HepG2 (cell line): ENCODE results near the gene STMN1. TPM values are rescaled to one million over a fixed set of nuclear protein-coding genes. Genes with fewer than 3 reads are reported as not detected.
A peak's percentile ranks its signal among the peaks of the same experiment; 100 is the strongest.

Experiments
- BATF2 ChIP-seq: sonication (generic); formaldehyde crosslinking; IDR thresholded peaks from 2 replicates; pipeline ENCODE4 v1.8.0; 2022; ENCODE audit warnings: mild to moderate bottlenecking, missing genetic modification reagents, moderate library complexity
- DMAP1 ChIP-seq: IDR thresholded peaks from 2 replicates; pipeline ENCODE4 v1.6.1; 2016
- DNMT1 ChIP-seq: sonication (generic); formaldehyde crosslinking; IDR thresholded peaks from 2 replicates; pipeline ENCODE4 v1.5.1; 2020; ENCODE audit warnings: mild to moderate bottlenecking, missing genetic modification reagents
- HNF4A ChIP-seq: sonication (generic); formaldehyde crosslinking; IDR thresholded peaks from 2 replicates; pipeline ENCODE4 v1.4.0; 2020; ENCODE audit warnings: missing genetic modification reagents
- HOXA3 ChIP-seq: sonication (generic); formaldehyde crosslinking; IDR thresholded peaks from 2 replicates; pipeline ENCODE4 v1.5.0; 2020; ENCODE audit warnings: missing genetic modification reagents
- KAT2B ChIP-seq: fragments of 150-350 bp; IDR thresholded peaks from 2 replicates; pipeline ENCODE4 v1.6.1; 2014; ENCODE audit warnings: low read depth, low read length, borderline replicate concordance
- KLF11 ChIP-seq: IDR thresholded peaks from 2 replicates; pipeline ENCODE4 v1.6.1; 2016; ENCODE audit warnings: missing compliant biosample characterization
- NCOA5 ChIP-seq: sonication (generic); formaldehyde crosslinking; IDR thresholded peaks from 2 replicates; pipeline ENCODE4 v1.4.0; 2020; ENCODE audit warnings: missing genetic modification reagents
- NFRKB ChIP-seq: fragments of 450-650 bp; IDR thresholded peaks from 2 replicates; pipeline ENCODE4 v1.6.1; 2017
- NR2C2 ChIP-seq: sonication (generic); formaldehyde crosslinking; IDR thresholded peaks from 2 replicates; pipeline ENCODE4 v1.4.0; 2020; ENCODE audit warnings: missing genetic modification reagents, mild to moderate bottlenecking, moderate library complexity, borderline replicate concordance
- NR2F2 ChIP-seq: IDR thresholded peaks from 2 replicates; pipeline ENCODE4 v1.6.1; 2012; ENCODE audit warnings: low read depth, inconsistent platforms, borderline replicate concordance
- NR3C1 ChIP-seq: sonication (generic); formaldehyde crosslinking; IDR thresholded peaks from 2 replicates; pipeline ENCODE4 v1.4.0; 2020; ENCODE audit warnings: missing genetic modification reagents
- PAXIP1 ChIP-seq: sonication (generic); formaldehyde crosslinking; conservative IDR thresholded peaks from 2 replicates; pipeline ENCODE4 v1.4.0; 2020; ENCODE audit warnings: mild to moderate bottlenecking, missing genetic modification reagents, moderate library complexity
- RXRA ChIP-seq: sonication (generic); formaldehyde crosslinking; IDR thresholded peaks from 2 replicates; pipeline ENCODE4 v1.5.1; 2020; ENCODE audit warnings: missing genetic modification reagents
- SAP130 ChIP-seq: IDR thresholded peaks from 2 replicates; pipeline ENCODE4 v1.6.1; 2016; ENCODE audit warnings: low read depth
- SP140L ChIP-seq: sonication (generic); formaldehyde crosslinking; IDR thresholded peaks from 2 replicates; pipeline ENCODE4 v1.4.0; 2020; ENCODE audit warnings: missing genetic modification reagents, borderline replicate concordance
- TBX2 ChIP-seq: sonication (generic); formaldehyde crosslinking; IDR thresholded peaks from 2 replicates; pipeline ENCODE4 v1.5.0; 2020; ENCODE audit warnings: missing genetic modification reagents, mild to moderate bottlenecking, borderline replicate concordance
- TEAD3 ChIP-seq: optimal IDR thresholded peaks from 2 replicates; pipeline ENCODE3; 2016; ENCODE audit warnings: borderline replicate concordance
- THAP11 ChIP-seq: IDR thresholded peaks from 2 replicates; pipeline ENCODE4 v1.6.1; 2016; ENCODE audit warnings: missing biosample characterization, missing genetic modification reagents
- ZKSCAN8 ChIP-seq: IDR thresholded peaks from 2 replicates; pipeline ENCODE4 v1.6.1; 2016; ENCODE audit warnings: borderline replicate concordance, missing genetic modification reagents, missing compliant biosample characterization
- ZMYM2 ChIP-seq: sonication (generic); formaldehyde crosslinking; IDR thresholded peaks from 2 replicates; pipeline ENCODE4 v1.8.0; 2022; ENCODE audit warnings: mild to moderate bottlenecking, missing genetic modification reagents
- ZNF296 ChIP-seq: sonication (generic); formaldehyde crosslinking; conservative IDR thresholded peaks from 2 replicates; pipeline ENCODE4 v1.5.0; 2020; ENCODE audit warnings: mild to moderate bottlenecking, missing genetic modification reagents
- ZNF317 ChIP-seq: sonication (generic); formaldehyde crosslinking; IDR thresholded peaks from 2 replicates; pipeline ENCODE4 v1.5.0; 2020; ENCODE audit warnings: mild to moderate bottlenecking, missing genetic modification reagents
- ZNF709 ChIP-seq: sonication (generic); formaldehyde crosslinking; IDR thresholded peaks from 2 replicates; pipeline ENCODE4 v1.5.0; 2020; ENCODE audit warnings: mild to moderate bottlenecking, missing genetic modification reagents
- ZSCAN25 ChIP-seq: sonication (generic); formaldehyde crosslinking; IDR thresholded peaks from 2 replicates; pipeline ENCODE4 v1.8.0; 2022; ENCODE audit warnings: mild to moderate bottlenecking, missing genetic modification reagents
- polyA plus RNA-seq, 8 experiments: library from polyadenylated mRNA; depleted of rRNA in 3 of 8; stranded (reverse) in 7 of 8; unstranded in 1 of 8; fragments of >200 nt; fragmentation: Illumina TruSeq in 4 of 8; extraction: Trizol in 4 of 8; gene quantifications; 2 replicates each; pipeline versions ENCODE4 v1.2.1 to v1.2.3, GENCODE V29; 2011 to 2016; ENCODE audit warnings: low read depth in 4 of 8, missing spikeins in 1 of 8, mixed read lengths in 1 of 8; ENCODE audit not compliant: insufficient read depth in 1 of 8
- total RNA-seq, 5 experiments: library from RNA; depleted of rRNA; stranded (reverse); fragments of >200 nt; fragmentation: Illumina TruSeq; extraction: Trizol; gene quantifications; 2 replicates each; pipeline ENCODE4 v1.2.3, GENCODE V29; 2016; ENCODE audit warnings: low read depth in 1 of 5

STMN1 gene
- total and polyA plus RNA-seq, 2 of the 13 experiments (the other 11 are each of a cell fraction or from before 2014, with no cell fraction given) = 45.9 to 409 TPM

GRCh38 chr1:25861316-25862286, 44.6 kb downstream of the STMN1 start (continued):
- TF ChIP-seq ZSCAN25 (CRISPR knock-in tag) = no peak
- TF ChIP-seq KLF11 (CRISPR knock-in tag) = no peak
- TF ChIP-seq ZMYM2 = peak; percentile 90
- TF ChIP-seq TEAD3 (CRISPR knock-in tag) = peak; percentile 54
- TF ChIP-seq NFRKB = no peak
- TF ChIP-seq BATF2 (CRISPR knock-in tag) = no peak
- no peak for TF ChIP-seq ZNF317 (CRISPR knock-in tag)
- TF ChIP-seq SP140L (CRISPR knock-in tag) = 0 out of 2 replicates have a peak, but pooled peaks have one; percentile 45
- TF ChIP-seq NCOA5 (CRISPR knock-in tag) = no peak
- TF ChIP-seq PAXIP1 (CRISPR knock-in tag) = peak; percentile 94
- 0 out of 2 replicates have a peak, but pooled peaks have one; percentile 34 for TF ChIP-seq DMAP1 (CRISPR knock-in tag)
- peak; percentile 75 for TF ChIP-seq HNF4A
- peak; percentile 78 for TF ChIP-seq SAP130 (CRISPR knock-in tag)
- TF ChIP-seq KAT2B = no peak
- peak; percentile 88 for TF ChIP-seq TBX2
- TF ChIP-seq RXRA = peak; percentile 90
- TF ChIP-seq NR2F2 = no peak
- TF ChIP-seq ZNF709 (CRISPR knock-in tag) = no peak
- peak; percentile 21; the same call in 1 of the 2 replicates for TF ChIP-seq ZKSCAN8
- no peak for TF ChIP-seq NR3C1 (CRISPR knock-in tag)
- TF ChIP-seq ZNF296 (CRISPR knock-in tag) = no peak
- peak; percentile 34; the same call in 1 of the 2 replicates for TF ChIP-seq HOXA3 (CRISPR knock-in tag)
- TF ChIP-seq THAP11 (CRISPR knock-in tag) = peak; percentile 69; the same call in 1 of the 2 replicates
- no peak for TF ChIP-seq DNMT1 (CRISPR knock-in tag)
- 0 out of 2 replicates have a peak, but pooled peaks have one; percentile 34 for TF ChIP-seq NR2C2 (CRISPR knock-in tag)
